ENCODE results near the gene MT1M.

Gene MT1M

DNA sequence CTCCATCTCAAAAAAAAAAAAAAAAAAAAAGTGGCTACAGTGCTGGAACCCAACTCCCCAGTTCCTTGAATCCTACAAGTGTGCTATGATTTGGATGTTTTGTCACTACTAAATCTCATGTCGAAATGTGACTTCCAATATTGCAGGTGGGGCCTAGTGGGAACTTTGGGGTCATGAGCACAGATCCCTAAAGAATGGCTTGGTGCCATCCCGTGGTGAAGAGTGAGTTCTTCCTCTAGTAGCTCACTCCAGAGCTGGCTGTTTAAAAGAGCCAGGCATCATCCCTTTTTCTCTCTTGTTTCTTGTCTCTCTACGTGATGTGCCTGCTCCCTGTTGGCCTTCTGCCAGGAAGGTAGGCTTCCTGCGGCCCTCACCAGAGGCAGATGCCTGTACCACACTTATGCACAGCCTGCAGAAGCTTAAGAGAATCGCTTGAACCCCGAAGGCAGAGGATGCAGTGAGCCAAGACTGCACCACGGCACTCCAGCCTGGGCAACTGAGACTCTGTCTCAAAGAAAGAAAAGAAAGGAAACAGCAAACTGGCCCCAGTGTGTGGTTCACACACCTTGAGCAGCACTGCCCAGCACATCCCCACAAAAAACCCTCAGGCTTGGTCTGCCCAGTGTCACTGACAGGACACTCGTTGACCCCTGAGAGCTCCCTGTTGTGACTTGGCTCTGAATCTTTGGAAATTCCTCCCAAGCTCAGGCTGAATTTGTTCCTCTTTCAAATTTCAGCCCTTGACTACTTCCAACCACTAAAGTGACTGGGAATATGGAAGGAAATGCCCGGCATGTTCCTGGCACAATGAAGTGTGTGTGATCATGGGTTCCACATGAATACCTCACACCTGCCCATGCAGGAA is 3.7 kb upstream of the MT1M start:
- DNase-seq (ENCODE audit: low read depth), result no peak

DNA sequence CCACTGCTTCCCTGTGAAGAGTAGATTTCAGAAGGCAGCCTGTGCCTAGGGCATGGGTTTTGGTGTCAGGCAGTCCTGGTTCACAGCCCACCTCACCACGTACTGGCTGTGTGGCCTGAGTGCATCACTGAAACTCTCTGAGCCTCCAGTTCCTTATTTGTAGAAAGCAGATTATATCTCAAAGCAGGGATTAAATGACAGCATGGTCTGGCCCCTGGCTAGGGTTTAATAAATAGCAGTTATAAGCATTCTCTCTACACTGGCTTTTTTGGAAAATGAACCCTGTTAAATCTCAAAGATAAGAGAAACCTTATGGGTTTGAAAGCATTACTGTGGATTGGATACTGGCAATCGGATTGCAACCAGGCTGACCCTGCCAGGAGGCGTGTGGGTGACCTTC is 2.9 kb upstream of the MT1M start:
- no peak for DNase-seq (ENCODE audit: low read depth)

DNA sequence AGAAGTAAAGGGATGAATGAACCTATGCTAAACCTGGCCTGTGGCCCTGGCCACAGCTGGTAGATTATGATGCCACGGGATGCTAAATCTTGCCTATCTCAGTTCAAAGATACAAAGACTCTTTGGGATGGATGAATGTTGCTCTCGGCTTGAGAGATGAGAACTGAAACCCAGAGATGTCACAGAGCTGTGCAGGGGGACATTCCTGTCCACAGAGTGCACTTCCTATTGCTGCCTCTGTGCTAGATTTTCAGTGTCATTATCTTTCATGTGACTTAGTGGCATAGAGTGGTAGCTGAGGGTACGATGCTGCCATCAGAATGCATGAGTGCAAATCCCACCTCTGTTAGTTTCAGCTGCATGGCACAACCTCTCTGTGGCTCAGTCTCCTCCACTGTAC is 2.3 kb upstream of the MT1M start:
- no peak for DNase-seq (ENCODE audit: low read depth)

DNA sequence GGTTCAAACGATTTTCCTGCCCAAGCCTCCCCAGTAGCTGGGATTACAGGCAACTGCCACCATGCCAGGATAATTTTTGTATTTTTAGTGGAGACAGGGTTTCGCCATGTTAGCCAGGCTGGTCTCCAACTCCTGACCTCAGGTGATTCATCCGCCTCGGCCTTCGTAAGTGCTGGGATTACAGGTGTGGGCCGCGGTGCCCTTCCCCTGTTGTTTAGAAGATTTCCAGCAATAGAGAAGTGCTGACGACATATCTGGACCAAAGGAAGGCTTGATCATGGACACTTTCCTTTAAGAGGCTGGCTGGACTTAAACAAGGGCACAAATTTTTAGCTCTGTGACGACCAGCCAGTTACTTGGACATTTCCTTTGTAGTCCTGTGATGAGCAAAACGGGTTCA is 1.3 kb upstream of the MT1M start:
- no peak for DNase-seq (ENCODE audit: low read depth)

DNA sequence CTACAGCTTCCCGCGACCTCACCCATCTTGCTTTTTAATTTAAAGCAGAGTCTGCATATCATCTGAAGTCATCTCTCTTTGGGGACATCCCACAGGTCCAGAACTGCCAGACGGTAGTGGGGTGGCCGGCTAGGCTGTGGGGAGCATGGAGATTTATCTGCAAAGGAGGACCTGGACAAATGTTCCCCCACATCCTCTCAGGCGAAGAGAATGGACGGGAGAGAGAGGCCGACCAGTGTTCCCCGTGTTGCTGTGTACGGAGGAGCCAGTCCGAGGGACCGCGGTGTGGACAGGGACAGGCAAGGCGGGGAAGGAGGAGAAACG is 665 bp upstream of the MT1M start:
- DNase-seq (ENCODE audit: low read depth), result no peak

DNA sequence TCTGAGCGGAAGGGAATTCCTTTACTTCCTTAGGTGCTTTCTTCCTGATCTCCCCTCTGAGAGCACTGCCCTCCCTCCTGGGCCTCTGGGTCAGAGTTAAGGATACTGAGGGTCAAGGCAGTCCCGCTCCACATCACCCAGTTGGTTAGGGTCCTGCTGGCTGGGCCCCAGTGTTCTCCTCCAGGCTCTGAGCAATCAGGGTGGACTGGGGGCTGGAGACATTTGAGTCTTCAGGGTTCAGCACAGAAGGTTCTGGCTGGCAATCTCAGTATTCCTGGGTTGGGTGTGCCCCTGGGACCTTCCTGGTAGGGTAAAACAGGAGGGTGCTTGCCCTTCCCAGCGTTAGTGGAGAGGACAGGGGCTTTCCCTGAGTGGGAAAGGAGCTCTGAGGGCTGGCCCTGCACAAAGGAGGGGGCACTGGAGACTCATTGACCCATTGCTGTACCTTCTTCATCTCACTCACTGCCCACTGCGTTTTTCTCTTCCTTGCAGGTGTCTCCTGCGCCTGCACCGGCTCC is 448 bp downstream of the MT1M start:
- DNase-seq (ENCODE audit: low read depth), result no peak

DNA sequence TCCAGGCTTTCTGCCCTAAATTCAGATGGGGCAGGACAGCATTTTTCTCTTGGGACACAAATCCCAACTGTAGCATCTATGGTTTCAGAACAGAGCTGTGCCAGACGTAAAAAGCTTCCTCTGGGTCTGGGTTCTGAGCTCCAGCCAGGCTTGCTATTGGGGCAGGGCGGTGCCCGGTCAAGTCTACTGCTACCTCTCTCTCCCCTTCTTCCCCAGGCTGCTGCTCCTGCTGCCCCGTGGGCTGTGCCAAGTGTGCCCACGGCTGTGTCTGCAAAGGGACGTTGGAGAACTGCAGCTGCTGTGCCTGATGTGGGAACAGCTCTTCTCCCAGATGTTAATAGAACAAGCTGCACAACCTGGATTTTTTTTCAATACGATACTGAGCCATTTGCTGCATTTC is 1.1 kb downstream of the MT1M start:
- no peak for DNase-seq (ENCODE audit: low read depth)

DNA sequence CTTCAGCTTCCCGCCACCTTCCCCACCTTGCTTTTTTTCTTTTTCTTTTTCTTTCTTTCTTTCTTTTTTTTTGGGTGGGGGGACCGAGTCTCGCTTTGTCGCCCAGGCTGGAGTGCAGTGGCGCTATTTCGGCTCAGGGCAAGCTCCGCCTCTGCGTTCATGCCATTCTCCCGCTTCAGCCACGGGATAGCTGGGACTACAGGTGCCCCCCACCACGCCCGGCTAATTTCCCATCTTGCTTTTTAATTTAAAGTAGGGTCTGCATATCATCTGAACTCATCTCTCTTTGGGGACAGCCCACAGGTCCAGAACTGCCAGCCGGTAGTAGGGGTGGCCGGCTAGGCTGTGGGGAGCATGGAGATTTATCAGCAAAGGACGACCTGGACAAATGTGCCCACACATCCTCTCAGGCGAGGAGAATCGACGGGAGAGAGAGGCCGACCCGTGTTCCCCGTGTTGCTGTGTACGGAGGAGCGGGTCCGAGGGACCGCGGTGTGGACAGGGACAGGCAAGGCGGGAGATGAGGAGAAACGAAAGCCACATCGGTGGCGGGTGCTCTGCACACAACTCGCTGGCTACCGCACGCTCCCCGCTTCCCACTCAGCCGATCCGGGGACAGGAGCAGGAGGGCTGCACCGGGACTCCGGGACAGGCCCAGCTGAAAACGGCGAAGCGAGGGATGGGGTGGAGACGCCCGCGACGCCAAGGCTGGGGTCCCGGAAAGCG is 2.4 kb downstream of the MT1M start:
- DNase-seq (ENCODE audit: low read depth), result no peak

DNA sequence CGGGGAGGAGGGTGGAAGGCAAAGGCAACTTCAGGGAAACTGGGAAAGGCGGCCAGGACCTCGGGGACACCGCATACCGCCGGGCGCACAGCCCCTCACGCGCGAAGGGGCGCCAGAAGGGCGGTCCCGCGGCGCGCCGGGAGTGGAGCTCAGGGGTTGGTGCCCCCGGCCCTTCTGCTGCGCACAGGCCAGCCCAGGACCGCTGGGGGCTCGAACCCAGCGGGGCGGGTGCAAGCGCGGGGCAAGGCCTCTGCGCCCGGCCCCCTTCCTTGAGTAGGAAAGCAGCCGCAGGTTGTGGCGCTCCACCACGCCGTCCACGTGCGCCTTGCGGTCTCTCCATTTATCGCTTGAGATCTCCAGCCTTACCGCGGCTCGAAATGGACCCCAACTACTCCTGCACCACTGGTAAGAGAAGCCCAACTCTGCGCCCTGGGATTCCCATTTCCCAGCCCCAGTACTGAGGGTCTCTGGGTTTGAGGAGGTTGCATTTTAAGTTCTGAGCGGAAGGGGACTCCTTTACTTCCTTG is 3.0 kb downstream of the MT1M start:
- DNase-seq (ENCODE audit: low read depth), result no peak

DNA sequence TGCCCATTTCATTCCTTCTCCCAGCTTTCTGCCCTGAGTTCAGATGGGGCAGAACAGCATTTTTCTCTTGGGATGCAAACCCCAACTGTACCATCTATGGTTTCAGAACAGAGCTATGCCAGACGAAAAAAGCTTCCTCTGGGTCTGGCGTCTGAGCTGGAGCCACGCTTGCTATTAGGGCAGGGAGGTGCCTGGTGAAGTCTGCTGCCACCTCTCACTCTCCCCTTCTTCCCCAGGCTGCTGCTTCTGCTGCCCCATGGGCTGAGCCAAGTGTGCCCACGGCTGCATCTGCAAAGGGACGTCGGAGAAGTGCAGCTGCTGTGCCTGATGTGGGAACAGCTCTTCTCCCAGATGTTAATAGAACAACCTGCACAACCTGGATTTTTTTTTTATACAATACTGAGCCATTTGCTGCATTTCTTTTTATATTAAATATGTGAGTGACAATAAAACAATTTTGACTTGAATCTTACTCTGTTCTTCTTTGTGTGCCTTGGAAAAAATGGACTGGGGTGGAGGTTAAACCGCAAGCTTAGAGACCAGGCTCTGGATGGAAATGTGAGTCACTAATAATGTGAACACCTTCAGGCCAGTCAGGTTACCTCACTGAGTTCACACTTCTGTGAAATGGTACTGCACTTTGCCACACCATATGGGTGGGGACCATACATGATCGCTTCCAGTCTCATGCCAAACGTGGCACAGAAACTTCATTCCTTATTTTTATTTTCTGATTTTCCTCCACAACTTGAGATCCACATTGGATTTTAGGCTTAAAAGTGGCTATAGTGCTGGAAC is 4.4 kb downstream of the MT1M start:
- DNase-seq (ENCODE audit: low read depth), result no peak

DNA sequence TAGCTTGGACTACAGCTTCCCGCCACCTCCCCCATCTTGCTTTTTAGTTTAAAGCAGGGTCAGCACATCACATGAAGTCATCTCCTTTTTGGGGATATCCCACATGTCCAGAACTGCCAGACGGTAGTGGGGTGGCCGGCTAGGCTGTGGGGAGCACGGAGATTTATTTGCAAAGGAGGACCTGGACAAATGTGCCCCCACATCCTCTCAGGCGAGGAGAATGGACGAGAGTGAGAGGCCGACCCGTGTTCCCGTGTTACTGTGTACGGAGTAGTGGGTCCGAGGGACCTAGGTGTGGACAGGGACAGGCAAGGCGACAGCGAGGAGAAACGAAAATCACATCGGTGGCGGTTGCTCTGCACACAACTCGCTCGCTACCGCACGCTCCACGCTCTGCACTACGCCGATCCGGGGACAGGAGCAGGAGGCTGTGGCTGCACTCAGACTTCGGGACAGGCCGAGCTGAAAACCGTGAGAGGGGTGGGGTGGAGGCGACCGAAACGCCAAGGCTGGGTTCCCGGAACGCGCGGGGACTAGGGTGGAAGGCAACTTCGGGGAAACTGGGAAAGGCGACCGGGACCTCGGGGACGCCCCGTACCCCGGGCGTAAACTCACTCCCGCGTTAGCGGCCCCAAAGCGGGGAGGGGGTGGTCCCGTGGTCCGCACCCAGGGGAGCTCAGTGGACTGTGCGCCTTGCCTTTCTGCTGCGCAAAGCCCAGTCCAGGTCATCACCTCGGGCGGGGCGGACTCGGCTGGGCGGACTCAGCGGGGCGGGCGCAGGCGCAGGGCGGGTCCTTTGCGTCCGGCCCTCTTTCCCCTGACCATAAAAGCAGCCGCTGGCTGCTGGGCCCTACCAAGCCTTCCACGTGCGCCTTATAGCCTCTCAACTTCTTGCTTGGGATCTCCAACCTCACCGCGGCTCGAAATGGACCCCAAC is 5.6 kb downstream of the MT1M start, which contains the start of gene MT1A:
TSS of gene MT1A (plus strand) at position 853 of the 937 bp plus-strand sequence. CDS start at position 926, 73 bp downstream.
- peak; percentile 21 for DNase-seq (ENCODE audit: low read depth)

DNA sequence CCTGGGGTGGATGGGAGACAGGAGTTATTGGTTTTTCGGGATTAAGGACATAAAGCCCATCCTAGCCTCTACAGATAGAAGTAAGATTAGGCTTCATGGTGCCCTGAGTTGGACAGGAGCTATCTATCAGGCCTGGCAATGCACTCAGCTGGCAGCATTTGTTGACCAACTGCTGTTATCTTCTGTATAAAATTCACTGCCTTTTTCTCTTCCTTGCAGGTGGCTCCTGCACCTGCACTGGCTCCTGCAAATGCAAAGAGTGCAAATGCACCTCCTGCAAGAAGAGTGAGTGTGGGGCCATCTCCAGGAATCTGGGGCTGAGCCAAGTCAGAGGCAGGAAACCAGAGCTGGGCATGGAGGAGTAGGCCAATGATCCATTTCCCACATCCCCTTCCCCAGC is 6.6 kb downstream of the MT1M start:
- no peak for DNase-seq (ENCODE audit: low read depth)

DNA sequence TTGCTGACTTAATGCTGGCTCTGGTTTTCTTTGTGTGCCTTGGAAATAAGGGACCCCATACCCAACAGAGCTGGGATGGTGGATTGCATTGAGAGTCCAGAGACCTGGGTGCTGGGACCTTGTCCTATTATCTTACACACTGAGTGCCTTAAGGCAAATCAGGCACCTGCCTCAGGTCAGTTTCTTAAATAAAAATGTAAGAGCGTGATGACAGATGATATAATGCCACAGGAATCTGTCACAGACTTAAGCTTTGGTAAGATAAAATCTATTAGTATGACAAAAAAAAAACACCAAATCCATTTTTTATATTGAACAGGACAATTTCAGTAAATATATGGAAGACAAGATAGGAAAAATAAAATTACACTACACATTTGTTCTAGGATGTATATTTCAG is 7.6 kb downstream of the MT1M start:
- no peak for DNase-seq (ENCODE audit: low read depth)

DNA sequence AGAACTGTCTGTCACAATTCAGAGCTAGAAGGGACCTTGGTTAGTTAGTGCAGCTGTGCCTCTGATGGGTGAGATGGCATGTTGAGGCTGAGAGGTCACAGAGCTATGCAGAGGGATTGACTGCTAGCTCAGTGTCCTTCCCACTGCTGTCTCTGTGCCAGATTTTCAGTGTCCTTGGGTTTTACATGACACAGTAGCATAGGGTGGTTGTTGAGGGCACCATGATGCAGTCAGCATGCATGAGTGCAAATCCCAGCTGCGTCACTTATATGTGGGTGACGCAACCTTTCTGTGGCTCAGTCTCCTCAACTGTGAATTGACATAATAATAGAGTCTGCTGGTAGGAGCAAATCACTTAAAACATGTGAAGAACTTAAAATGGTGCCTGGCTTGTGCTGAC is 8.7 kb downstream of the MT1M start:
- no peak for DNase-seq (ENCODE audit: low read depth)

DNA sequence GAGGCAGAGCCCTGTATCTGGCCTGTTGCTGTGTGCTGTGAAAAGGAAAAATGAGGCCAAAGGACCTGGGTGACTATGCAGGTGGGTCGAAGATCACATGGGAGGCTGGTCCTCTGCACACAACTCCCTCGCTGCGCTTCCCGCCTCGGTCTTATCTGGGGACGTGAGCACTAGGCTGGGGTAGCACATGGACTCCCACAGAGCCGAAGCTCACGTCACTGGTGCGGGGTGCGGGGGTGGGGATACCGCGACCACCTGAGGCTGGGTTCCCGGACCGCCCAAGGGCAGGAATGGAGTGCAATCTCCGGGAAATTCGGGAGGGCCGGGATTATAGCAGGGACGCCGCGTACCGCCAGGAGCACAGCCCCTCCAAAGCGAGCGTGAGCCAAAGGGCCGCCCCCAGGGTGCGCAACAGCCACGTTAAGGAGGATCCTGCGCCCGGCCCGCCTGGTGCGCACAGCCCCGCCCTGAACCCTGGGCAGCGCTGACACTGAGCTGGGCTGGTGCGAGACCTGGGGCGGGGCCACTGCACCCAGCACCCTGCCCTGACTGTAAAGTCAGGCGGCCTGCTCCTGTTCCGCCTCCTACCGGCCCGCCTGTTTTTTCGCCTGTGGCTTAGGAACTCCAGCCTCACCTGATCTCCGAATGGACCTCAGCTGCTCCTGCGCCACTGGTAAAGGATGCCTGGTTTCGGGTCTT is 10.8 kb downstream of the MT1M start:
- peak; percentile 10 for DNase-seq (ENCODE audit: low read depth)

DNA sequence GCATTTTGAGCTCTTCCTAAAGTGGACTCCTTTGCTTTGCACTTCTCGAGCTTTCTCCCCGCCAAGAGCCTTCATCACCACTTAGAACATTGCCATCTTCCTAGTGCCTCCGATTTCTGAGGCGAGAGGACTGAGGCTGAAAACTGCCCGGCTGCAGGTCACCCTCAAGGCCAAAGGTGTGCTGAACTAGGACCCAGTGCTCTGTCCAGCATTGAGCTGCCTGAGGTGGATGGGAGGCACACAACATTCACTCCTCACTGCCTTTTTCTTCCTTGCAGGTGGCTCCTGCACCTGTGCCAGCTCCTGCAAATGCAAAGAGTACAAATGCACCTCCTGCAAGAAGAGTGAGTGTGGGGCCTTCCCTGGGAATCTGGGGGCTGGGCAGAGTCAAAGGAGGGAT is 11.4 kb downstream of the MT1M start:
- no peak for DNase-seq (ENCODE audit: low read depth)

DNA sequence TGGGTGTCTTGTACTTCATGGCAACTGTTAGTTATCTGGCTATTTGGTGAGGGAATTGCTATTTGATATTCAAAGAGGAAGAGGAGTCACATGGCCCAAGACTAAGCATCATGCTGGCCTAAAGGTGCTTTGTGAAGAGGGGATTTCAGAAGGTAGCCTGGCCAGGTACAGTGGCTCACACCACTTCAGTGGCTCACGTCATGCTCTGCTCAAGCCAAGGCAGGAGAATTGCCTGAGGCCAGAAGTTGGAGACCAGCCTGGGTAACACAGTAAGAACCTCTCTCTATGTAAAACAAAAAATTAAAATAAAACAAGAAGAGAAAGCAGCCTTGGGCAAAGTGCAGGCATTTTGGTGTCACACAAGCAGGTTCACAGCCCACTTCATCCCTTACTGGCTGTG is 12.9 kb downstream of the MT1M start:
- DNase-seq (ENCODE audit: low read depth), result no peak

DNA sequence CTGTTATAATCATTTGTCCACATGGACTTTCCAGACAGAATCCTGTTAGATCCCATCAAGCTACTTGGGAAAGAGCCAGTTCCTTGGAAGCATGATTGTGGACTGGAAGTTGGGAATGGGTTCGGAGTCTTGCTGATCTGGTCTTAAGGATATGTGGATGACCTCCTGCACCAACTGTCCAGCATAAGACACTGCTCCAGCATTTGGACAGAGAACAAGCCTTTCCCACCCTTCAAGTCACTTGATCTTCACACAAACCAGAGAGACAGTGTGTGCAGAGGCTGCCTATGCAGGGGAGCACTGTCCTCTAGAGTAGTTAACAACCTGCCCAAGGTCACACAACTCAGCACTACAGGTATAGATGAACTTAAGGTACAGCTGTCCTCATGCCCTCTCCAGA is 13.4 kb downstream of the MT1M start:
- DNase-seq (ENCODE audit: low read depth), result no peak

DNA sequence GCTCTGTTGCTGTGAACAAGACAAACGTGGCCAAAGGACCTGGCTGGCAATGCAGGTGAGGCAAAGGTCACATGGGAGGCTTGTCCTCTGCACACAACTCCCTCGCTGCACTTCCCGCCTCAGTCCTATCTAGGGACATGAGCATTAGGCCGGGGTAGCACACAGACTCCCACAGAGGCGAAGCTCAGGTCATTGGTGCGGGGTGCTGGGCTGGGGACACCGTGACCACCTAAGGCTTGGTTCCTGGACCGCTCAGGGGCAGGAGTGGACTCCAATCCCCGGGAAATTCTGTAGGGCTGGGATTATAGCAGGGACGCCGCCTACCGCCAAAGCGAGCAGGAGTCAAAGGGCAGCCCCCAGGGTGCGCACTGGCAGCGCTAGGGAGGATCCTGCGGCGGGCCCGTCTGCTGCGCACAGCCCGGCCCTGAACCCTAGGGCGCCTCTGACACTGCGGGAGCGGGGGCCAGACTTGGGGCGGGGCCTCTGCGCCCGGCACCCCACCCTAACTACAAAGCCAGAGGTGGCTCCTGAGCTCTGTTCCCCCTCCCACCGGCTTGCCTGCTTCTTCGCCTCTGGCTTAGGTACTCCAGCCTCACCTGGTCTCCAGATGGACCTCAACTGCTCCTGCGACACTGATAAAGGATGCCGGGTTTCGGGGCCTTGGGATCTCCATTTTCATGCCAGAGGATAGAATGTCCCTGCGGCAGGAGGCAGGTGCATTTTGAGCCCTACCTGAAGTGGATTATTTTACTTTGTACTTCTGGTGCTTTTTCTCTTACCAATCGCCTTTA is 15.4 kb downstream of the MT1M start:
- no peak for DNase-seq (ENCODE audit: low read depth)

DNA sequence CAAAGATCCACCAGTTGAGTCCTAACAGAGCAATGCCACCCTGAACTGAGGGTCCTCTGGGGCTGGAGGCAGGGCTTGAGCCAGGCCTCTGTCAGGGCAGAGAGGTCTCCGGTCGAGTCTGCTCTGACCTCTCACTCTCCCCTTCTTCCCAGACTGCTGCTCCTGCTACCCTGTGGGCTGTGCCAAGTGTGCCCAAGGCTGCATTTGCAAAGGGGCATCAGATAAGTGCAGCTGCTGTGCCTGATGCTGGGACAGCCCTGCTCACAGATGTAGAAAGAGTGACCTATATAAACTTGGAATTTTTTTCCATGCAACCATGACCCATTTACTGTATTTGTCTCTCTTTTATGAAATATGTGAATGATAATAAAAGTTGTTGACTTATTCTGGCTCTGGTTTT is 16.8 kb downstream of the MT1M start:
- DNase-seq (ENCODE audit: low read depth), result no peak

Measured in fibroblast of the conjunctiva (primary cell).